ENCODE data around the gene CABYR.

Gene CABYR

GRCh38 chr18:24190590-24190989 is 51.7 kb downstream of the CABYR start:
- no peak for DNase-seq (ENCODE audit: low read depth)

- DNase-seq (ENCODE audit: low read depth): no peak
These were observed 56.6 kb downstream of the CABYR start for GRCh38 chr18:24195296-24196053.

GRCh38 chr18:24196764-24197163 is 57.9 kb downstream of the CABYR start:
- no peak for DNase-seq (ENCODE audit: low read depth)

- DNase-seq (ENCODE audit: low read depth): no peak
These were observed 58.5 kb downstream of the CABYR start for GRCh38 chr18:24197412-24197811.

- no peak for DNase-seq (ENCODE audit: low read depth)
These were observed 59.6 kb downstream of the CABYR start for GRCh38 chr18:24198461-24198860.

GRCh38 chr18:24199372-24199962 is 60.6 kb downstream of the CABYR start:
- no peak for DNase-seq (ENCODE audit: low read depth)

GRCh38 chr18:24200494-24201290 is 61.8 kb downstream of the CABYR start:
- DNase-seq (ENCODE audit: low read depth): no peak

- DNase-seq (ENCODE audit: low read depth): no peak
These were observed 63.1 kb downstream of the CABYR start for GRCh38 chr18:24201699-24202687.

- no peak for DNase-seq (ENCODE audit: low read depth)
These were observed 66.0 kb downstream of the CABYR start for GRCh38 chr18:24204904-24205303.

GRCh38 chr18:24208270-24209035 is 69.6 kb downstream of the CABYR start:
- DNase-seq (ENCODE audit: low read depth): no peak

GRCh38 chr18:24209558-24209957 is 70.7 kb downstream of the CABYR start:
- DNase-seq (ENCODE audit: low read depth): no peak
